Measurements from ENCODE around the gene SERPINB4. TPM values are rescaled to one million over a fixed set of nuclear protein-coding genes. Genes with fewer than 3 reads are reported as not detected.

The SERPINB4 gene
- total and polyA plus RNA-seq, 2 of the 8 experiments (the other 6 are each of a cell fraction or from before 2014, with no cell fraction given): 0.32 to 0.36 TPM

DNA sequence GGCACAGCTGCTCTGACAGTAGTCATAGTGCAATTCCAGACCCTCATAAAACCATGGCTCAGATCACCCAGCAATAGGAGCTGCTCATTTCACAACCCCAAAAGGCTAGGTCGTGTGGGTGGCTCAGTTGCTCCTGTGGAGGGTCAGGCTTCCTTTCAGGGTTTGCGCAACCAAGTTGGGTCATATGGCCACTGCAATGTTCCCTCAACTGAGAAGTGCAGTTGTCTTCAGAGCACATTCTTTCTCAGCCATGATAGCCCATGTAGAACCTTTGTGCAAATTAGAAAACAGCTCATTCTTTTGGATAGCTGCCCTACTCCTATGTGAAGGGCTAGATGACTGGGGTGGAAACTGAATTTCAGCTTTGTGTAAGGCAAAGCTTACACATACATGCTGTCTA is 53.7 kb downstream of the SERPINB4 start:
- FAIRE-seq (no peak), DNase-seq (ENCODE audit: low read depth in 1 of 2, low spot score in 2 of 2) (no peak)
- WGBS, 2 experiments (ENCODE audit: extremely low coverage in 1 of 2, insufficient coverage in 1 of 2, insufficient read length in 1 of 2, insufficient replicate concordance in 2 of 2, low coverage in 1 of 2, low lambda C conversion rate in 2 of 2, missing lambda C conversion rate in 1 of 2): 85% methylated on average over 2 of the region's 2 CpGs; no CpG with 5 or more reads in 1 of the 2 experiments
- H3K79me2 ChIP-seq (ENCODE audit: control insufficient read depth in 1 of 2, insufficient read depth in 2 of 2, low read length in 2 of 2): no peaks in the 10 kb centered on the region
- no peaks in the 10 kb centered on the region for H3K9me3 ChIP-seq (ENCODE audit: insufficient read depth in 2 of 2, low read depth in 1 of 2, low read length in 1 of 2)
- H2BK12ac ChIP-seq (ENCODE audit: low read depth, low read length): no peak overlapping the region
- no peak overlapping the region for H3K4ac ChIP-seq (replicated peaks; ENCODE audit: insufficient read length, low read depth, low read length)
- no peak overlapping the region for H2BK5ac ChIP-seq (ENCODE audit: low read depth, low read length)
- H2AK5ac ChIP-seq (ENCODE audit: low read depth, low read length): no peak overlapping the region
- H3K14ac ChIP-seq (ENCODE audit: insufficient read length): no peak overlapping the region
- H3K56ac ChIP-seq (replicated peaks; ENCODE audit: insufficient read length, low read depth, low read length): no peak overlapping the region
- H3K36me3 ChIP-seq (ENCODE audit: control insufficient read depth in 2 of 4, insufficient read depth in 4 of 4, low read length in 3 of 4): no peaks in the 10 kb centered on the region
- H4K91ac ChIP-seq (replicated peaks; ENCODE audit: insufficient read length, low read length): no peak overlapping the region
- no peaks in the 10 kb centered on the region for H3K79me1 ChIP-seq (ENCODE audit: low read depth, low read length)
- H3K4me3 ChIP-seq (ENCODE audit: extremely low read depth in 1 of 4, insufficient read depth in 2 of 4, low read depth in 3 of 4, low read length in 4 of 4): no peak overlapping the region
- TF ChIP-seq SP4 (IDR thresholded peaks at IDR 0.05; ENCODE audit: low read length) (no peak), PHF8 (conservative IDR thresholded peaks at IDR 0.05; ENCODE audit: low read depth, low read length) (no peak), TBP (IDR thresholded peaks at IDR 0.05; ENCODE audit: low read depth, low read length) (no peak), RAD21 (IDR thresholded peaks at IDR 0.05 in 1 of 2, conservative IDR thresholded peaks at IDR 0.05 in 1 of 2; ENCODE audit: low read depth in 2 of 2, low read length in 2 of 2) (no peak)
- TF ChIP-seq, protein P1, sequence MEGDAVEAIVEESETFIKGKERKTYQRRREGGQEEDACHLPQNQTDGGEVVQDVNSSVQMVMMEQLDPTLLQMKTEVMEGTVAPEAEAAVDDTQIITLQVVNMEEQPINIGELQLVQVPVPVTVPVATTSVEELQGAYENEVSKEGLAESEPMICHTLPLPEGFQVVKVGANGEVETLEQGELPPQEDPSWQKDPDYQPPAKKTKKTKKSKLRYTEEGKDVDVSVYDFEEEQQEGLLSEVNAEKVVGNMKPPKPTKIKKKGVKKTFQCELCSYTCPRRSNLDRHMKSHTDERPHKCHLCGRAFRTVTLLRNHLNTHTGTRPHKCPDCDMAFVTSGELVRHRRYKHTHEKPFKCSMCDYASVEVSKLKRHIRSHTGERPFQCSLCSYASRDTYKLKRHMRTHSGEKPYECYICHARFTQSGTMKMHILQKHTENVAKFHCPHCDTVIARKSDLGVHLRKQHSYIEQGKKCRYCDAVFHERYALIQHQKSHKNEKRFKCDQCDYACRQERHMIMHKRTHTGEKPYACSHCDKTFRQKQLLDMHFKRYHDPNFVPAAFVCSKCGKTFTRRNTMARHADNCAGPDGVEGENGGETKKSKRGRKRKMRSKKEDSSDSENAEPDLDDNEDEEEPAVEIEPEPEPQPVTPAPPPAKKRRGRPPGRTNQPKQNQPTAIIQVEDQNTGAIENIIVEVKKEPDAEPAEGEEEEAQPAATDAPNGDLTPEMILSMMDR (IDR thresholded peaks at IDR 0.05; ENCODE audit: control extremely low read depth in 1 of 3, insufficient read depth in 1 of 3, low read depth in 1 of 3, low read length in 3 of 3): no peak
- H3K9ac ChIP-seq (replicated peaks in 1 of 4; ENCODE audit: extremely low read depth in 1 of 4, low read depth in 3 of 4, low read length in 3 of 4): no peak overlapping the region
- H3K18ac ChIP-seq (ENCODE audit: extremely low read depth, low read length): no peak overlapping the region
- H3K4me2 ChIP-seq (ENCODE audit: insufficient read depth in 1 of 2, low read depth in 2 of 2, low read length in 2 of 2): no peak overlapping the region
- ChIA-PET CTCF (ENCODE audit: partially characterized antibody) (interaction anchor here (1.6 to 3.0 kb wide), 2 partner anchors 12 to 151 kb away, joined by 5 to 13 read pairs; no protein-coding TSS in a partner anchor), POLR2A (ENCODE audit: partially characterized antibody) (no interaction called here)
- H3K4me1 ChIP-seq (replicated peaks in 1 of 4; ENCODE audit: control insufficient read depth in 3 of 4, insufficient read depth in 4 of 4, low read length in 3 of 4): no peaks in the 10 kb centered on the region
- H2BK120ac ChIP-seq (replicated peaks; ENCODE audit: low read depth, low read length): no peak overlapping the region
- no peak overlapping the region for H2AFZ ChIP-seq (ENCODE audit: low read length)
- H2BK20ac ChIP-seq (ENCODE audit: low read length): no peak overlapping the region
- H4K8ac ChIP-seq (ENCODE audit: extremely low read depth, insufficient read depth, low read length): no peak overlapping the region
- no peaks in the 10 kb centered on the region; the same call in 1 of the 2 replicates for H3K23me2 ChIP-seq (ENCODE audit: low read depth, low read length)
- H3K27me3 ChIP-seq (replicated peaks in 1 of 4; ENCODE audit: control insufficient read depth in 3 of 4, extremely low read depth in 1 of 4, insufficient read depth in 3 of 4, low read length in 3 of 4): no peaks in the 10 kb centered on the region
- no peak overlapping the region for H4K5ac ChIP-seq (ENCODE audit: insufficient read length, low read depth, low read length)
- H3K23ac ChIP-seq (ENCODE audit: insufficient read length): no peak overlapping the region
- H3K27ac ChIP-seq (ENCODE audit: low read depth, low read length): no peak overlapping the region
- no peak overlapping the region for H2BK15ac ChIP-seq (ENCODE audit: low read length)
- H4K20me1 ChIP-seq (replicated peaks in 1 of 2; ENCODE audit: control insufficient read depth in 1 of 2, insufficient read depth in 2 of 2, low read length in 2 of 2): no peaks in the 10 kb centered on the region

Data from H1 (cell line).